Panc1 (cell line): ENCODE data around the gene DTYMK.

Source experiments
- CTCF ChIP-seq: fragments of 450-650 bp; IDR thresholded peaks from 2 replicates; pipeline ENCODE4 v1.5.1; 2017; ENCODE audit warnings: mild to moderate bottlenecking
- POLR2AphosphoS5 ChIP-seq: IDR thresholded peaks from 2 replicates; pipeline ENCODE4 v1.6.1; 2012; ENCODE audit warnings: mild to moderate bottlenecking, low read depth, low read length, moderate library complexity
- TF ChIP-seq, protein P1 (sequence below), 2 experiments: IDR thresholded peaks; 2 replicates each; pipeline ENCODE4 v1.6.1; 2011 to 2012; ENCODE audit warnings: low read depth in 2 of 2, control low read depth in 1 of 2, low read length in 1 of 2, mild to moderate bottlenecking in 1 of 2, moderate library complexity in 1 of 2; ENCODE audit not compliant: insufficient read depth in 1 of 2

DNA sequence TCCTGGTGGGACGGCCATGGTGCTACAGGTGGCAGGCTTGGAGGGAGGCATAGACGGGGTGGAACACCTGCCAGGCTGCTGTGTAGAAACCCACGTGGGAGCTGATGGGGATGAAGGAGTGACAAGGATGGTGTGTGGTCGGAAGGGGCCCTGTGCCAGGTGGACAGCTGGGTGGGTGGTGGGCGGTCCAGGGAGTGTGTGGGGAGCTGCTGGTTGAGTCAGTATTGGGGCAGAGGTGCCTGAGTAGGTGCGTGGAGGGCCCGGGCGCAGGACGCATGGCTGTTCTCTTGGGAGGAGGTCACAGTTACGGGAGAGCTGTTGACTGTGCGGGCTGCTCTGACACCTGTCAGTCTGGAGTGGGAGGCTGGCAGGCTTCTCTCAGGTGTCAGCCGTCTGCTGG, 35.2 kb upstream of the DTYMK start:
- no peak for TF ChIP-seq CTCF
- TF ChIP-seq, protein P1, sequence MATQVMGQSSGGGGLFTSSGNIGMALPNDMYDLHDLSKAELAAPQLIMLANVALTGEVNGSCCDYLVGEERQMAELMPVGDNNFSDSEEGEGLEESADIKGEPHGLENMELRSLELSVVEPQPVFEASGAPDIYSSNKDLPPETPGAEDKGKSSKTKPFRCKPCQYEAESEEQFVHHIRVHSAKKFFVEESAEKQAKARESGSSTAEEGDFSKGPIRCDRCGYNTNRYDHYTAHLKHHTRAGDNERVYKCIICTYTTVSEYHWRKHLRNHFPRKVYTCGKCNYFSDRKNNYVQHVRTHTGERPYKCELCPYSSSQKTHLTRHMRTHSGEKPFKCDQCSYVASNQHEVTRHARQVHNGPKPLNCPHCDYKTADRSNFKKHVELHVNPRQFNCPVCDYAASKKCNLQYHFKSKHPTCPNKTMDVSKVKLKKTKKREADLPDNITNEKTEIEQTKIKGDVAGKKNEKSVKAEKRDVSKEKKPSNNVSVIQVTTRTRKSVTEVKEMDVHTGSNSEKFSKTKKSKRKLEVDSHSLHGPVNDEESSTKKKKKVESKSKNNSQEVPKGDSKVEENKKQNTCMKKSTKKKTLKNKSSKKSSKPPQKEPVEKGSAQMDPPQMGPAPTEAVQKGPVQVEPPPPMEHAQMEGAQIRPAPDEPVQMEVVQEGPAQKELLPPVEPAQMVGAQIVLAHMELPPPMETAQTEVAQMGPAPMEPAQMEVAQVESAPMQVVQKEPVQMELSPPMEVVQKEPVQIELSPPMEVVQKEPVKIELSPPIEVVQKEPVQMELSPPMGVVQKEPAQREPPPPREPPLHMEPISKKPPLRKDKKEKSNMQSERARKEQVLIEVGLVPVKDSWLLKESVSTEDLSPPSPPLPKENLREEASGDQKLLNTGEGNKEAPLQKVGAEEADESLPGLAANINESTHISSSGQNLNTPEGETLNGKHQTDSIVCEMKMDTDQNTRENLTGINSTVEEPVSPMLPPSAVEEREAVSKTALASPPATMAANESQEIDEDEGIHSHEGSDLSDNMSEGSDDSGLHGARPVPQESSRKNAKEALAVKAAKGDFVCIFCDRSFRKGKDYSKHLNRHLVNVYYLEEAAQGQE (IDR thresholded peaks at IDR 0.05; ENCODE audit: insufficient read depth in 1 of 2, low read depth in 2 of 2, low read length in 1 of 2), result no peak
- TF ChIP-seq POLR2AphosphoS5, result no peak
